Measurements from ENCODE around the gene TMEM187. TPM values are rescaled to one million over a fixed set of nuclear protein-coding genes. Genes with fewer than 3 reads are reported as not detected.

The TMEM187 gene, protein sequence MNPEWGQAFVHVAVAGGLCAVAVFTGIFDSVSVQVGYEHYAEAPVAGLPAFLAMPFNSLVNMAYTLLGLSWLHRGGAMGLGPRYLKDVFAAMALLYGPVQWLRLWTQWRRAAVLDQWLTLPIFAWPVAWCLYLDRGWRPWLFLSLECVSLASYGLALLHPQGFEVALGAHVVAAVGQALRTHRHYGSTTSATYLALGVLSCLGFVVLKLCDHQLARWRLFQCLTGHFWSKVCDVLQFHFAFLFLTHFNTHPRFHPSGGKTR
- polyA plus RNA-seq (ENCODE audit: insufficient read length in 12 of 12), result 1 to 10 TPM in 10 of 12 donors, not detected in 2; 2.7 to 7.0 (median 4.8) TPM
- long read RNA-seq, donor 1, transcript TMEM187-201 (2 exons, 1,880 nt), result major isoform, 5 of 5 reads
- long read RNA-seq, donor 1, partial matches to known transcripts, result 0 of 5 reads
- long read RNA-seq, donor 1, other reads (novel, unspliced or antisense), result 0 of 5 reads
- long read RNA-seq, donor 2, partial matches to known transcripts, result 0 of 2 reads
- long read RNA-seq, donor 2, other reads (novel, unspliced or antisense), result 0 of 2 reads
- long read RNA-seq, donor 3, partial matches to known transcripts, result 0 of 1 reads
- long read RNA-seq, donor 3, other reads (novel, unspliced or antisense), result 0 of 1 reads
- long read RNA-seq, donor 4, partial matches to known transcripts, result 0 of 1 reads
- long read RNA-seq, donor 4, other reads (novel, unspliced or antisense), result 0 of 1 reads
- long read RNA-seq, donor 5, transcript TMEM187-201 (2 exons, 1,880 nt), result major isoform, 7 of 7 reads
- long read RNA-seq, donor 5, partial matches to known transcripts, result 0 of 7 reads
- long read RNA-seq, donor 5, other reads (novel, unspliced or antisense), result 0 of 7 reads
- long read RNA-seq, donor 6, transcript TMEM187-201 (2 exons, 1,880 nt), result major isoform, 5 of 5 reads
- long read RNA-seq, donor 6, partial matches to known transcripts, result 0 of 5 reads
- long read RNA-seq, donor 6, other reads (novel, unspliced or antisense), result 0 of 5 reads
- long read RNA-seq, donor 7, partial matches to known transcripts, result 0 of 1 reads
- long read RNA-seq, donor 7, other reads (novel, unspliced or antisense), result 0 of 1 reads
- long read RNA-seq, donor 8, partial matches to known transcripts, result 0 of 3 reads
- long read RNA-seq, donor 8, other reads (novel, unspliced or antisense), result 0 of 3 reads
- long read RNA-seq, donor 9, partial matches to known transcripts, result 0 of 1 reads
- long read RNA-seq, donor 9, other reads (novel, unspliced or antisense), result 0 of 1 reads
- long read RNA-seq, donor 10, transcript TMEM187-201 (2 exons, 1,880 nt), result major isoform, 5 of 5 reads
- long read RNA-seq, donor 10, partial matches to known transcripts, result 0 of 5 reads
- long read RNA-seq, donor 10, other reads (novel, unspliced or antisense), result 0 of 5 reads
- long read RNA-seq, donor 11, transcript TMEM187-201 (2 exons, 1,880 nt), result major isoform, 5 of 5 reads
- long read RNA-seq, donor 11, partial matches to known transcripts, result 0 of 5 reads
- long read RNA-seq, donor 11, other reads (novel, unspliced or antisense), result 0 of 5 reads

DNA sequence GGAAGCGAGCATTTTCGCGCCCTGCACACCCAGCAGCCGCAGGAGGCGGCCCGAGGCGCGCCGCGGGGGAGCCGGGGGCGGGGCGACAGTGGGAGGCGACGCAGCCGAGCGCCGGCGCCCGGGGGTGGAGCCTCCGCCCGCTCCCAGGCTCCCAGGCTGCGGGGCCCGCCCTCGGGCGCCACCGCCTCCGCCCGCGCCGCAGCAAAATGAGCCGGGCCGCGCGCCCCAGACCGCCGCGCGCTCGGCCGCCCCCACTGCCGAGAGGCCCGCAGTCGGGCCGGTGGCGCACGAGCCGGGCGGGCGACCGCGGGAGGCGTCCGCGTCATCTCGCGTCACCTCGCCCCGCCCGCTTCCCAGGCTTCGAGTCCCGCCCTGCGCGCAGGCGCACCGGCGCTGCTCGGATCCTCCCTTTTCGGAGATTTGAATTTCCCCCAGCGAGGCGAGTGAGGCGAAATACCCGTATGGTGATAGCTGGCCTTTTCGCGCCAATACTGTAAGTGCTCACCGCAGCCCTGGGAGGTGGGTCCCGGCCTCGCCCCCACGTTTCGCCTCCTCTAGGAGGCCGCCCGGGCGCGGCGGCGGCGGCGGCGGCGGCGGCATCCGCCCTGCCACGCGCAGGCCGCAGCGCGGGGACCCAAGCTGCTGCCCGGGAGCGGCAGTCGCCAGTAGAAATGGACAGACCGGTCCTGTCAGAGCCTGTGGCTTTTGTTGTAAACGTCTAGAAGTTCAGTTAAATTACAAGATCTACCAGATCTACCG, at the start of gene TMEM187:
Gene TMEM187 (plus strand): TSS at position 387 of the 759 bp plus-strand sequence. CDS start 9,309 bp downstream, outside the sequence.
- DNase-seq, result peak; percentile 90

DNA sequence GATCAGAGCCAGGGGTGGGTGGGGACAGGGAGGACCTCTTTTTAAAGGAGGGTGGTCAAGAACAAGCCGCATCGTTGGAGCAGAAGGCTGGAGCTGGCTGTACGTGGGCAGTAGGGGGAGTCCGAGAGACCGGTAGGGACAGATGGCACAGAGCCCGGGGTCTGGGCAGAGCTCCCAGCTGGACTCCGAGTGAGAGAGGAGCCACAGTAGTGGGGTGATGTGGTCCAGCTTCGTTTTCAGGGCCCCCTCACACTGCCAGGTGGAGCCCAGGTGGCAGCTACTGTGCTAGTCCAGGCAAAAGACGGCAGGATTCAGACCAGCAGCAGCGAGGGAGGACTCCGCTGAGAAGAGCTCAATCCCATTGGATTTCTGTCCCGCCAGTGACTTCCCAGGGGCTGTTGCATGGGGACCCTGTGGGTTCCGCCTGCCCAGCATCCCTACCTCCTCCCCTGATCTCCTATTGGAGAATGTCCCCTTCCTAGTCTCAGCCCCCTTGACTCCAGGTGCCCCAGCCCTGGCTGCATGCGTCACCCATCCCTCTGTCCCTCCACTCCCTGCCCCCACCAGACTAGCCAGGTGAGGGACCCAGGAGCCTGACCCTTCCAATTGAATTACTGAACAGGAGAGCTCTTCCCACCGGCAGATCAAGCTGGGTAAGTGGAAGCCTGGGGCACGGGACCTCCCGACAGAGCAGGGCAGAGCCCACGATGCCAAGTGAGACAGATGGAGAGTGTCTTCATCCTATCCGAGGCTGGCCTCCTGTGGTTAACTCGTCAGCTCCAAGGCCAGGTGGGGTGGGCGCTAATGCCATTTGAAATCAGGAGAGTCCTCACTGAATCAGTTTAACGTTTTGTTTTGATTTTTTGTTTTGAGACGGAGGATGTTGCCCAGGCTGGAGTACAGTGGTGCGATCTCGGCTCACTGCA, 49.4 kb upstream of the TMEM187 start:
- DNase-seq, result peak; percentile 73

DNA sequence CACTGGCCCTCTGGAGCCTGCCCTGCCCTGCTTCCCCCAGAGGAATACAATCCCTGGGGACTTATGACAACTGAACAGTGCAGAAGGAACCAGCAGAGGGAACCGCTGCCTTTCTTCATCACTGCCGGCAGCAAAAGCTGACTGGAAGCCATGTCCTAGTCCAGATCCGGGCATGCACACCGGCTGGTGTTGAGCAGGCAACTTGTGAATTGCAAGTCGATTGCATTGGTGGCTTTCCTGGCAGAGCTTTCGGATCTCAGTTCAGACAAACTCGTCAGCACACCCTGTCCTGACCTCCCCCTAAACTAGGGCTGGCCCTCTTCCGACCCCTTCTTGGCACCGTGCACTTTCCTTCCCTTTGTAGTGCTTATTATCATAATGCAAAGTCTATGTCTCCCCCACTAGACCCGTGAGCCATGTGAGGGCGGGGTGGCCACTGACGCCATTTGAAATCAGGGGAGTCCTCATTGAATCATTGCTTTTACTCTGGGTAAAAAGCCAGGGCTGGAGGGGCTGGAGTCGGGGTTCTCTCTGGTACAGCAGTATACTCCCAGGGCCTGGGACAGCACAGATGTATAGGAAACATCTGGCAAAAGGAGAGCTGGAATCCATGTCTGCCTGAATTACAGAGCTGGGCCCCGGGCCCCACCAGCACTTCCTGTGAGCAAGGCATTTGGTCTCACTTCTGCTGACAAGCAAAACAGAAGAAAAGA, 48.2 kb upstream of the TMEM187 start:
- no peak for DNase-seq

DNA sequence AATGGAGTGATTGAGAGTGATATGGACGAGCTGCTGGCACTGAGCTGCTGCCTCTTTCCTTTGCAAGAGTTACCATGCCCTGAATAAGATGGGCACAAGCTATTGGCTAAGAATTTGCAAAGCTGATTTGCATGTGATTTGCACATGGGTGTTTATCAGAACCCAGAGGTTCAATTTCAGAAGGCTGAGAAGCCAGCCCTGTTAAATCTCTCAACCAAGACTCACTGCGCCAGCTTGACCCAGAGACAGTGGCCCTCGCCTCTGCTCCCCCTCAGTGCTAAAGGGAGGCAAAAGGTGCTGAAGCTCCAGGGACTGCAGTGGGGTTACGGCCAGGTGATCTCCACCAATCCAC, 47.2 kb upstream of the TMEM187 start:
- no peak for DNase-seq

DNA sequence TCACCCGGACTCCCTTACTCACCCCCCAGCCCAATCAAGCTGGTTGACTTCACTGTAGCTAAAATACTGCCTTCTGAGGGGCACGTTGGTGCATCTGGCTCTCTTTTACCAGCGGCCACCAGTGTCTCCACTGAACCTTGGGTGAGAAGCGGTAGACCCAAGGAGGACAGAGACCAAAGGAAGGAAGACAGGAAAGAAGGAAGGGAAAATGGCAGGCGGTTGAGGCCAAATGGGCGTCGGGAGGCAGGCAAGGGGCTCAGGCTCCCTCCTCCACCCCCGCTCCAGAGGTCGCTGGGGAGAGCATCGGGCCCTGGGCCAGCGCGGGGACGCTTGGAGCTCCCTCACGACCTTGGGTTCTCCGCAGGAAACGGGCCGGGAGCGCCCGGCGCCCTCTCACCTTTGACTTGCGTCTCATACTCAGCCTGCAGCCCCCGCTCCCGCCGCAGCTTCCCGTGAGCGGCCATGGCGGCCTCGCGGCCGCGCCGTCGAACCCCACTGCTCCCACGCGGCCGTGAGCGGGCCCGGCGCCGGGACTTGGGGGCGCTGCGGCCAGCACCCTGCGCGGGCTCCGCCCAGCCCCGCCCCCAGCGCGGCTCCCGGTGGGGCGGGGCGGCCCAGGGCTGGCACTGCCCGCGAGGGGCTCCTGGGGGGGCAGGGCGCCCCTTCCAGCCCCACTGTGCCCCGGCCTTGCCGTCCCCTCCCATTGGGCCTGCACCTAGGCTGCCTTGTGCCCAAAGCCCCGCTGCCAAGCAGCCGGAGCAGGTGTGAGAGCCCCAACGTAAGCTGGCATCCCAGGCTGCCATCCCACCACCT, 46.6 kb upstream of the TMEM187 start, which contains the start of gene ARHGAP4:
Gene ARHGAP4 (minus strand): TSS at position 526 of the 813 bp plus-strand sequence. CDS start 62 bp downstream, at position 464.
- DNase-seq, result no peak

DNA sequence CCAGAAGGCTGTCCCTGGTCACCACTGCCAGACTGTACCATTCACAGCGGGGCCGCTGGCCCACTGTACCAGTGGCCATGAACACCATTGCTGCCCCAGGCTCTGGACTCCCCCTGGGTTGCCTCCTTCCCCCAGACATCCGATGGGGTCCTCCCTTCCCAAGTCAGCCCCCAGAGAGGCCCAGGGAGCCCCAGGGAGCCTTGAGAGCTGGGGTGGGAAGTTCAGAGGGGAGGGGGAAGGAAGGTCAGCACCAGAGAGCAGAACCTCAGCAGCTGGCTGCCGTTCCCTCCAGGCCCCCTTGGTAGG, 46.0 kb upstream of the TMEM187 start:
- no peak for DNase-seq

DNA sequence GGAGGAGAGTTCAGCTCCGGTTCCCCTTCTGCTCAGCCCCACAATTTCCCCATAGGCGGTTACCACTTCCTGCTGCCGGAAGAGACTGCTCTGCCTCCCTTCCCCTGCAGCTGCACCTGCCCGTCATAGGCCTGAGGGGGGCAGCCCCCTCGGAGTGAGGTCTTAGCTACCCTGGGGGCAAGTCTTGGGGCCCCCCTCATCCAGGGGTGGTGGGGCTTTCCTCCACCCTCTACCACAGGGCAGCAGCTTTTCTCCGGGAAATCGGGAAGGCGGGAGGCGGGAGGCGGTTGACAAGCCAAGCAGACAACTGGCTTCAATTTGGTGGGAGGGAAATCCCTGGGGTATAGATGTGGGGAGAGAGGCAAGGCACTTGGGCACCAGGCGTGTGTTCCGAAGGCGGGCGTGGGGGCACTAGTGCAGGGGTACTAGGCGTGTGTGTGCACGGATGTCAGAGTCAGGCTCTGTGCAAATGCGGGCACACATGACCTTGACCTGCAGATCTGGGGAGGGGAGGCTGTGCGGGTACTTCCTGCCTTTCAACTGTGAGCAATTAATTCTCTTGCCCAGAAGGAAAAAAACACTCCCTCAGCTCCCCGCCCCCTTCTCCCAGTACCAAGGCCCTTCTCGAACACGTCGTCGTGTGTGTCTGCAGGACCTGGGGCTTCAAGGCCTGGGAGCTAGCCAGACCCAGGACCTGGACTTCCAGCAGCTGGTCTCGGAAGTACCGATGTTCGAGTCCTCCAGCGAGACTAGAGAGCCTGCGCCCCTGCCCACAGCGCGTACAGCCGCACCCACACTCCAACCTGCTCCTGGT, 45.5 kb upstream of the TMEM187 start:
- DNase-seq, result peak; percentile 52

DNA sequence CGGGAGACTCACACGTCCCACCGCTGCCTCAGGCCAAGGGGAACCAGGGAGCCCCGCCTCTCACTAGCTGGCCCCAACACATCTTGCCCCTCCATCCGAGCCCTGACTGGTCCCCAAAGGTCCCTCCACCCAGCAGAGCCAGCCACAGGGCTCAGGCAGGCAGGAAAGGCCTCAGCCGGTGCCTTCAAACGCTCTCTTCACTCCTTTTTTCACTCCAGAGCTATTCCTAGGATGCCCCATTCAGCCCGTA, 45.0 kb upstream of the TMEM187 start:
- no peak for DNase-seq

DNA sequence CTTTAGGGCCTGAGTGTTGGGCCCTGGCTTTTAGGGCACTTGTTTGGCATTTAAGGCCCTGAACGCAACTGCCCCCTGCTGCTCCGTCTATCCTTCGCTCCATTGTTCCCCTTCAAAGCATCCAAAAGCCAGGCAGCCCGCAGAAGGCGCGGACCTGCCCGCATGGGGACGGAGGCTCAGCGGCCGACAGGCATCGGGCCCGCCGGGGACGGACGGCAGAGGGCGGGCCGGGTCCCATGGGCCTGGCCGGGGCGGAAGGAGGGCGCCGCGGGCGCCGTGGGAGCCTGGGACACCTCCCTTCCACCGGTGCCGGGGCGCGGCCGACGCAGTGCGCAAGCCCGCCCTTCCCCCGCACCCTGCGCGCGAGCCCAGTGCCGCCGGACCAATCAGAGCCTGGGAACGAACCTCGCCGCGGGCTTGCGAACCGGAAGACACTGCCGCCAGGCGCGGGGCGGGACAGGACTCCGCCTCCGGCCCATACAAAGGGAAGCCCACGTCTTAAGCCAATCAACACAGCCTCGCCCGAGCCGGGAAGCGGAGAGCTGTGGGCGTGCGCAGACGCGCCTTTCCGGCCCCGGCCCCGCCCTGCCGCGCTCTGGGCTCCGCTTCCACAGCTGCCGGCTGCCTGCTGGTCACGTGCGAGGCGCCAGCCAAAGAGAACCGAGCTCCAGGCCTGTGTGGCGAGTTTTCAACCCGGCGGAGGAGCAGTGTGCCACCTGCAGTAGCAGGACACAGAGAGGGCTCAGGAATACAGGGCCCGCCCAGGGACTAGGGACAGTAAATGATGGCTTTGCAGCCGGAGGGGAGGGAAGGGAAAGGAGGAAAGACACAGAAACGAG, 44.4 kb upstream of the TMEM187 start:
- DNase-seq, result peak; percentile 95

DNA sequence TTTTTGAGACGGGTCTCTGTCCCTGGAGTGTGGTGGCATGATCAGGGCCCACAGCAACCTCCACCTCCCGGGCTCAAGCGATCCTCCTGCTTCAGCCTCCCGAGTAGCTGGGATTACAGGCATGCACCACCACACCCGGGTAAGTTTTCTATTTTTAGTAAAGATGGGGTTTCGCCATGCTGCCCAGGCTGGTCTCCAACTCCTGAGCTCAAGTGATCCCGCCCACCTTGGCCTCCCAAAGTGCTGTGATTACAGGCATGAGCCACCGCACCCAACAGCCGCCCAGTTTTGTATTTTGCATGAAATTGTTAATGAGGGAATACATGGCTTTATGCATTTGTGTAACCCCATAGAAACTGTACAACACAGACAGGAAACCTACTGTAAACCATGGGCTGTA, 43.7 kb upstream of the TMEM187 start:
- no peak for DNase-seq

DNA sequence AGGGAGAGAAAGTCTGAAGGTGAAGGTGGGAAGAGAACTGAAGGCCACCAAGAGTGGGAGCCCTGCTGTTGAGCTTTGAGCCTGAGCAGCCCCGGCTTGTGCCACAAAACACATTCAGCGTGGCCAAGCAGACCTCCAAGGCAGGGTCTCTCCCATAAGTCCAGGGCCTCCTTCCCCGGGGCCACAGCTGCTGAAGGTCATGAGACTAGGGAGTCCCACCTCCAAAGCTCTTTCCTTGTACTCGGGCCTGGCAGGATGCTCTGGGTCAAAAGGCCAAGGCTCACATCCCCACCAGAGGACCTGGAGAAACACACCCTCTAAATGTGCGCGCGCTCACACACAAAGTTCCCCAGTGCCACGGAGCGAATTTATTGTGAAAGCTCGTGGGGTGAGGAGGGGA, 43.0 kb upstream of the TMEM187 start:
- DNase-seq, result no peak

DNA sequence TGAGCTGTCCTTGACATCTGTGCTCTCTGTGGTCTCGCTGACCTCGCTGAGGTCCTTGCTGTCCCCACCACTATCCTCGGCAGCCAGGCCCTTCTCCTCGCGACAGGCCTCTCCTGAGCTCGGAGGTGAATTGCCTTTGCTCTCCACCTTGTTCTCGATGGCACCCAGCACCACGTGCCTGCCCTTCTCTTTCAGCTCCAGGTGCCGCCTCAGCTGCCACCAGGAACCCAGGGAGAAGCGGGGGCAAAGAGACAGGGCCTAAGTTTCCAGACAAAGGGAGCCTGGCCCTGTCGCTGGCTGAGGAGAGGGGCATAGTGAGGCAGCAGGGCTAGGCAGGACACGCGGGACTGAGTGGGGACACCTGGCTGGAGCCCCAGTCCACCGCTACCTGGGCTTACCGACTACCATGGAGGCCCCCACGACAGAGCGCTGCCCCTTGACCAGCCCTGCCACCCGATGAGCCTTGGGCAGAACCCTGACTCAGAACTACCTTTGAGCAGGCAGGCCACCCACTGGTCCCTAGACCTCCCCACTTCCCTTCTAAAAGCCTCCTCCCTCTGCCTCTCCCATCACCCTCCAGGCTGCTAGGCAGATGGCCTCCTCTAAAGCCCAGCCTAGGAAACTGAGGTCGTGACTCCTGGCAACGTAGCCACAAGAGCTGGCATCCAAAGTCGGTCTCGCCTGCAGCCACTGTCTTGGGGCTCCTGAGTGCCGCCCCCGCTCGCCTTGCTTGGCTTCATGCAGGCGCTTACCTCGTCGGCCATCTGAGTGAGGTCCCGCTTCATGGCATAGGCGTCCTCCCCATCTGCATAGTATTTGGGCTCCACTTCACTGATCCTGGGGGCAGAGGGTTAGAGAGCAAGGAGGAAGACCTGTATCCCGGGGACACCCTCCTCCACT, 42.3 kb upstream of the TMEM187 start:
- DNase-seq, result no peak

DNA sequence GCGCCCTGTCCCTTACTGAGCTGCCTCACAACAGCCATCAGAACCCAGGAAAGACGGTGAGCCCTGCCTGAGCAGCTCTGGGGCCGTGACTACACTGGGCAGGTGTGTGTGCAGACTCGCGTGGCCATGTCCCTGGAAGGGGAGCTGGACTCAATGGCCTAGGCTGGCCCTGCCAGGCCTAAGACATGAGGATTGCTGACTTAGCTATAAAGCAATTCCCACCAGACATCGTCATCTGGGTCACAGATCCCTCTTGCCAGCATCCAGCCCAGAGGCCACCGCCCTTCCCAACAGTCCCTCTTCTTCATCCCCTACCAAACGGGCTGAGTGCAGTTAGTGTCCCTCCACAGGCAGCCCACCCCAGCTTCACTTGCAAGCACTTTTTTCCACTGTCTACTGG, 41.4 kb upstream of the TMEM187 start:
- DNase-seq, result no peak

DNA sequence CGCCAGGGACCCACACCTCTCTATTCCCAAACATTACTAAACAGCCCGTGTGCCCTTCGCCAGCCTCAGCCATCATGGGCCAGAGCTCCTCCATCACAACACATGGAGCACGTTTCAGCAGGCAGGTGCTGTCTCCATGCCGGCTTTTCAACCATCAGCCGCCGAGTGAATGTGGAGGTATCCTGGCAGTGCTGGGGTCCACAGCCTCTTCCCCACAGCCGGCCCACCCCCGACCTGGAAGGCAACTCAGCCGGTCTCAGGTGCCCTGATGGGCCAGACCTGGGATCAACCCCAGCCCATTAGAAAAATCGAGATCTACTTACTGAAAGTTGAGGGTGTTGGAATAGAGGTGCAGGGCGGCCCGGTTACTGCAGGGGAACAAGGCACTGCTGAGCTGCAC, 40.8 kb upstream of the TMEM187 start:
- no peak for DNase-seq

DNA sequence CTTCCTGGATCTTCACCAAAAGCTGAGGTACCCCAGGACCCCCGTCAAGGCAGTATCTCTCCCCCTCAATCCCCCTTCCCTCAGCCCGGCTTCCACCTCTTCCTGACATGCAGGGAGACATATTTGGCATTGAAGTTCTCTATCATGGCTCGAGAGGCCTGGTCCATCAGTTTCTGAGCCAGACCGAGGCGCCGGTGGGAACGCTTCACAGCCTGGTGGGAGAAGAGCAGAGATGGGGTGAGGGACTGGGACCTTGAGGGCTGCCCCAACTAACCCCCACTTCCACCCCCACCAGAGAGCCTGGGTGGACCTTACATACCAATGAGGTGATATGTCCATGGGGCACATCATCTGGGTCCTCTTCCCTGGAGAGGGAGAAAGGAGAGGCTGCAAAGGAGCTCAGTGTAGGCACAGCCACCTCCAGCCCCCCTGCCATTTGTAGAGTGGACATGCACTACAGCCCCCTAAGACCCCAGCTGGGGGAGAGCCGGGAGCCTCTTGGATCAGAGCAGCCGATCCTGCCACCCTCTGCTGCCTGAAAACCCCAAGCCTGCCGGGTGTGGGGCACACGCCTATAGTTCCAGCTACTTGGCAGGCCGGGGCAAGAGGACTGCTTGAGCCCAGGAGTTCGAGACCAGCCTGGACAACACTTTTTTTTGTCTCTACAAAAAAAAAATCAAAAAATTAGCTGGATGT, 40.2 kb upstream of the TMEM187 start:
- no peak for DNase-seq
